Left lung (tissue), 10 donors: ENCODE measurements around the gene CACNA1C. TPM values are rescaled to one million over a fixed set of nuclear protein-coding genes. Genes with fewer than 3 reads are reported as not detected.

Experiments used
- ATAC-seq: fragments of 200-7000 bp; cut with Tn5 transposase; one replicate; pipeline ENCODE4 v1.9.1; 2020; ENCODE audit warnings: moderate library complexity
- DNase-seq, 4 donors: peaks; one replicate each; pipeline ENCODE4 v3.0.0-alpha.2; 2013 to 2020
- H3K27ac ChIP-seq, 2 donors: fragments of 200-600 bp; sonication (generic) in 1 of 2; one replicate each; pipeline versions ENCODE4 v1.5.0 to v1.8.0; 2020 to 2021
- H3K27me3 ChIP-seq, 2 donors: fragments of 200-600 bp; sonication (generic) in 1 of 2; one replicate each; pipeline versions ENCODE4 v1.5.0 to v1.8.0; 2020 to 2021
- H3K36me3 ChIP-seq, 2 donors: fragments of 200-600 bp; sonication (generic) in 1 of 2; one replicate each; pipeline versions ENCODE4 v1.5.0 to v1.8.0; 2020 to 2021
- H3K4me1 ChIP-seq, 2 donors: fragments of 200-600 bp; one replicate each; pipeline ENCODE4 v1.8.0; 2021
- H3K4me3 ChIP-seq, 2 donors: fragments of 200-600 bp; sonication (generic) in 1 of 2; one replicate each; pipeline versions ENCODE4 v1.5.0 to v1.8.0; 2020 to 2021; ENCODE audit warnings: mild to moderate bottlenecking in 1 of 2
- H3K9me3 ChIP-seq, 2 donors: fragments of 200-600 bp; sonication (generic) in 1 of 2; one replicate each; pipeline versions ENCODE4 v1.5.0 to v1.8.0; 2020 to 2021
- intact Hi-C, 2 donors: fragments of 100-400 bp; cut with DNase I; formaldehyde crosslinking; loops; one replicate each; pipeline versions ENCODE4 v1.11.2 to v1.14.2; 2022
- polyA plus RNA-seq, 6 donors: library from polyadenylated mRNA; unstranded; fragments of 120-200 nt; gene quantifications; one replicate each; pipeline ENCODE4 v1.2.1, GENCODE V29; 2013; ENCODE audit not compliant: insufficient read length in 6 of 6
- total RNA-seq, 2 donors: library from RNA; stranded (reverse); fragmentation: NEBNext Ultra II Directional; extraction: Animal tissue kit (Norgen Biotek cat#: 25700); gene quantifications; one replicate each; pipeline ENCODE4 v1.2.1, GENCODE V29; 2021
- TF ChIP-seq, protein P1 (sequence below), 2 donors: fragments of 200-600 bp; sonication (generic) in 1 of 2; IDR thresholded peaks; one replicate each; pipeline versions ENCODE4 v1.5.0 to v1.8.0; 2021; ENCODE audit warnings: antibody characterized with exemption in 2 of 2
- donor health status: DM: no; HTN: yes; CAD: no.
- donor health status: DM: no; HTN: no; CAD: no.

CACNA1C gene
- total and polyA plus RNA-seq, 8 donors = 11.9 to 21.9 (median 14.2) TPM

DNA sequence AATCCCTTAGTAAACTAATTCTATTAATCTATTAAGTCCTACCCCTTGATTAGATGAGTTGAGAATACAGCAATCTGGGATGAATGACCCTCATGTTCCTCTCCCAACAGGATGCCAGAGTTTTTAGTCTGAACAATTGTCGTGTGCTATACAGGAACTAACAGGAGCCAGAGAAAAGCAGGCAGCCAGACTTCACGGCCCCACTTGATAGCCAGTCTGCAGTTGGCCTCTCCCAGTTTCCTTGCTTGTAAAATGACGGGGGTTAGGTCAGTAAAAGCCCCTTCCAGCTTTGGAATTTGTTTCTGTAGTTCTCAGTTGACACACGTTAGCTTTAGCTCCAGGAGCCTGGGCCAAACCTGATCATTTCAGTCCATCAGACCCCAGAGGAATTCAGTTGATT lies 475.2 kb downstream of the CACNA1C start:
- intact Hi-C loops = no loop called here
- DNase-seq (no peak), ATAC-seq (no peak)
- Histone ChIP-seq H3K36me3 (no peaks in the 10 kb centered on the region), H3K4me1 (no peaks in the 10 kb centered on the region), H3K9me3 (no peaks in the 10 kb centered on the region), H3K27me3 (no peaks in the 10 kb centered on the region), H3K4me3 (no peak overlapping the region), H3K27ac (no peak overlapping the region)
- TF ChIP-seq, protein P1, sequence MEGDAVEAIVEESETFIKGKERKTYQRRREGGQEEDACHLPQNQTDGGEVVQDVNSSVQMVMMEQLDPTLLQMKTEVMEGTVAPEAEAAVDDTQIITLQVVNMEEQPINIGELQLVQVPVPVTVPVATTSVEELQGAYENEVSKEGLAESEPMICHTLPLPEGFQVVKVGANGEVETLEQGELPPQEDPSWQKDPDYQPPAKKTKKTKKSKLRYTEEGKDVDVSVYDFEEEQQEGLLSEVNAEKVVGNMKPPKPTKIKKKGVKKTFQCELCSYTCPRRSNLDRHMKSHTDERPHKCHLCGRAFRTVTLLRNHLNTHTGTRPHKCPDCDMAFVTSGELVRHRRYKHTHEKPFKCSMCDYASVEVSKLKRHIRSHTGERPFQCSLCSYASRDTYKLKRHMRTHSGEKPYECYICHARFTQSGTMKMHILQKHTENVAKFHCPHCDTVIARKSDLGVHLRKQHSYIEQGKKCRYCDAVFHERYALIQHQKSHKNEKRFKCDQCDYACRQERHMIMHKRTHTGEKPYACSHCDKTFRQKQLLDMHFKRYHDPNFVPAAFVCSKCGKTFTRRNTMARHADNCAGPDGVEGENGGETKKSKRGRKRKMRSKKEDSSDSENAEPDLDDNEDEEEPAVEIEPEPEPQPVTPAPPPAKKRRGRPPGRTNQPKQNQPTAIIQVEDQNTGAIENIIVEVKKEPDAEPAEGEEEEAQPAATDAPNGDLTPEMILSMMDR (IDR thresholded peaks at IDR 0.05) = no peak

DNA sequence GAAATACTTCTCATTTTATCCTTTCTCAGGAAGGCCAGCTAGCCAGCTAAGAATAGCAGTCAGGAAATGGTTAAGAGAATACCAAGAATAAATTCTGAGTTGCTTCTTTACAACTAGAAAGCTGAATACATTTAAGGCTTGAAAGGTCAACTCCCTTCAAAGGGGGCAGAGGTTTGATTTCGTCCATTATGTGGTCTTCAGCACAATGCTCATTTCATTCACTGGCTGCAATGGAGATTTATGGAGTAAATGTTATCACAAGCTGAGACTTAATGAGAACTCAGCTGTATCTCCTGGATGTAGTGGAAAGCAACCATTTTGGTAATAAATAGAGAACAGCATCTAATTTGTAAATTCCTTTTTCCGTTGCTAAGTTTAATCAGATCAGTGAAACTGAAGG lies 477.0 kb downstream of the CACNA1C start:
- H3K27me3 ChIP-seq = no peaks in the 10 kb centered on the region
- H3K4me3 ChIP-seq = no peak overlapping the region
- no peaks in the 10 kb centered on the region for H3K9me3 ChIP-seq
- intact Hi-C loops = no loop called here
- no peak overlapping the region for H3K27ac ChIP-seq
- TF ChIP-seq, protein P1 (IDR thresholded peaks at IDR 0.05) = no peak
- H3K4me1 ChIP-seq = no peaks in the 10 kb centered on the region
- no peak for ATAC-seq
- DNase-seq = no peak
- H3K36me3 ChIP-seq = no peaks in the 10 kb centered on the region

DNA sequence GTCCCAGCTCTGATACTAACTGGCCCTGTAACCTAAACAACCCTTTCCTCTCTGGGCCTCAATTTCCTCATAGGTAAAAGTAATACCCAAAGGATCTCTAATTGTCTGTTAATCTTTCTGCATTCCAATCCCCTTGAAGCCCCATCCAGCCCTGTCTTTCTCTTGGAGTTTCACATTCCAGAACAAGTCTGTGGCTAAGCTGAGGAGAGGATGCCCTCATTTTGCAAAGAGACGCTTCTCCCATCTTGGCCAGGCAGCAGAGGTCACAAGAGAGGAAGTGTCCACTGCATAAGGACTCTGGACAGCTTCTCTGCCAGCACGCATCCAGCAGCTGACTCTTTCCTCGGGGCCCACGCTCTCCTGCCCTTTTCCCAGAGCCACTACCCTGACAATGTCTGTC lies 478.6 kb downstream of the CACNA1C start:
- Histone ChIP-seq H3K36me3 (no peaks in the 10 kb centered on the region), H3K27ac (no peak overlapping the region), H3K4me1 (no peaks in the 10 kb centered on the region), H3K4me3 (no peak overlapping the region), H3K27me3 (no peaks in the 10 kb centered on the region), H3K9me3 (no peaks in the 10 kb centered on the region)
- no peak for DNase-seq
- TF ChIP-seq, protein P1 (IDR thresholded peaks at IDR 0.05) = no peak
- intact Hi-C loops = no loop called here
- ATAC-seq = no peak

DNA sequence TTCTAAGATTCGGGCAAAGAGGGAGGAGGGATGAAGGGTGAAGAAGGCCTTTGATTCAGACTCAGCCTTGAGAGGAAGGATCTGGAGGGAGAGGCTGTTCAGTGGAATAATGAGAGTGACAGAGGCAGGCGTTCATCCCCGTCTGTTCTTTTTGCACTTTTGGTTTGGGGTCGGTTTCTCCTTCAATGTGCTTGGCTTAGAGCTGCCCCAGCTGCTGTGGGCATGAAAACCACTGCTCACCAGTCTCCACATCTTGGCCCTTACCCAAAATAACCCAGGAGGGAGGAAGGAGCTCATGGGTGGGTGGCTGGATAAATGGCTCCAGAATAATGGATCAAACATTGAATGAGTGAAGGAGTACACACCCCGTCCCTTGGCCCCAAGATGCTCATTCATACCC lies 480.2 kb downstream of the CACNA1C start:
- Histone ChIP-seq H3K9me3 (no peaks in the 10 kb centered on the region), H3K36me3 (no peaks in the 10 kb centered on the region), H3K4me1 (no peaks in the 10 kb centered on the region), H3K27ac (no peak overlapping the region), H3K4me3 (no peak overlapping the region), H3K27me3 (no peaks in the 10 kb centered on the region)
- DNase-seq (no peak), ATAC-seq (no peak)
- TF ChIP-seq, protein P1 (IDR thresholded peaks at IDR 0.05) = no peak
- intact Hi-C loops = no loop called here

DNA sequence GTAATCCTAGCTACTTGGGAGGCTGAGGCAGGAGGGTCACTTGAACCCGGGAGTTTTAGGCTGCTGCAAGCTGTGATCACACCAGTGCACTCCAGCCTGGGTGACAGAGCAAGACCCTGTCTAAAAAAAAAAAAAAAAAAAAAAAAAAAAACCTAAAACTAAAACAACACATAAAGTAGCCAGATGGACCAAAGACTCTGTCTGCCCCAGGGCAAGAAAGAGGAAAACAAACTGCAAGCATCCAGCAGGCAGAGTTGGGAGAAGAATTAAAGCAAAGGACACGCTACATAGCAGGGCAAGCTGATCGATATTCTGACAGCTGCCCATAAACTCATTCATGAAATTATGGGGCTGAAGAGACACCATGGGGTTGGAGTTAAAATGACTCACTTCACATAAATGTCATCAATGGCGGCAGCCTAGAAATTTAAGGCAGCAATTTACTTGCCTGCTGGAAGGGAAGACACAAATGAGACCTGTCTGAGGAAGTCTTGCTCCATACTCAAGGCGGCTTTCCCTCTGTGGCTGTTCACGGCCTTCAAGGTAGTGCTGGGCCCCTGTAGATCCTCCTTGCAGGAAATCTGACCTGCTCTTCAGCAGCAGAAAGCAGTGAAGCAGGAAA lies 482.9 kb downstream of the CACNA1C start:
- DNase-seq (no peak), ATAC-seq (no peak)
- TF ChIP-seq, protein P1 (IDR thresholded peaks at IDR 0.05) = no peak
- H3K9me3 ChIP-seq = no peaks in the 10 kb centered on the region
- no peaks in the 10 kb centered on the region for H3K4me1 ChIP-seq
- intact Hi-C loops = no loop called here
- H3K27me3 ChIP-seq = no peaks in the 10 kb centered on the region
- no peak overlapping the region for H3K4me3 ChIP-seq
- no peak overlapping the region for H3K27ac ChIP-seq
- no peaks in the 10 kb centered on the region for H3K36me3 ChIP-seq
